ENCODE measurements around the gene ZNF556.
"Not testable (repeated sequence)": the region's sequence is repeated elsewhere in the genome, so short reads cannot be mapped to it uniquely, and the experiment has no call there.

ZNF556 gene

DNA sequence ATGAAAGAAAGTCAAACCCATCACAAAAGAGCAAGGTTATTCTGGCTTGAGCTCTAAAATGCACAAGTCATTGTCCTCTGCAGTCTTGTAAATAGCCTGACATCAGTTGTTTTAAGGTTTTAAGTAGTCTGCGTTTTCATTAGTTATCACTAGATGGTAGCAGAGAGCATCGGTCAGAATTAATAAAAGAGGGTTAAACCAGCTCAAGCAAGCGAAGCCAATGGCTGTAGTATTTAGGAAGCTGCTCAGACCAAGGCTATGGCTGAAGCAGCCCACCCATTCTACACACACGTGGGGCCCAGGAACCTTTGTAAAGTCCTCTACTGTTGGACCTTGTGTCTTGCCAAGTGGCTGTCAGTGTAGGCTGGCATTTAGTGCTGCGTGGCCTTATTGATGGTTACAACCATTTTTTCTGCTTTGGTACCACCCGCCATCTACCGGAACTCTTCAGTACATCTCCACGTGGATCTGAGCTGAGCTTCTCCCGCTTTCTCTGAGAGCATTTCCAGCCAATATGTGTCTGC, 20.3 kb downstream of the ZNF556 start:
- TF ChIP-seq, protein P1, sequence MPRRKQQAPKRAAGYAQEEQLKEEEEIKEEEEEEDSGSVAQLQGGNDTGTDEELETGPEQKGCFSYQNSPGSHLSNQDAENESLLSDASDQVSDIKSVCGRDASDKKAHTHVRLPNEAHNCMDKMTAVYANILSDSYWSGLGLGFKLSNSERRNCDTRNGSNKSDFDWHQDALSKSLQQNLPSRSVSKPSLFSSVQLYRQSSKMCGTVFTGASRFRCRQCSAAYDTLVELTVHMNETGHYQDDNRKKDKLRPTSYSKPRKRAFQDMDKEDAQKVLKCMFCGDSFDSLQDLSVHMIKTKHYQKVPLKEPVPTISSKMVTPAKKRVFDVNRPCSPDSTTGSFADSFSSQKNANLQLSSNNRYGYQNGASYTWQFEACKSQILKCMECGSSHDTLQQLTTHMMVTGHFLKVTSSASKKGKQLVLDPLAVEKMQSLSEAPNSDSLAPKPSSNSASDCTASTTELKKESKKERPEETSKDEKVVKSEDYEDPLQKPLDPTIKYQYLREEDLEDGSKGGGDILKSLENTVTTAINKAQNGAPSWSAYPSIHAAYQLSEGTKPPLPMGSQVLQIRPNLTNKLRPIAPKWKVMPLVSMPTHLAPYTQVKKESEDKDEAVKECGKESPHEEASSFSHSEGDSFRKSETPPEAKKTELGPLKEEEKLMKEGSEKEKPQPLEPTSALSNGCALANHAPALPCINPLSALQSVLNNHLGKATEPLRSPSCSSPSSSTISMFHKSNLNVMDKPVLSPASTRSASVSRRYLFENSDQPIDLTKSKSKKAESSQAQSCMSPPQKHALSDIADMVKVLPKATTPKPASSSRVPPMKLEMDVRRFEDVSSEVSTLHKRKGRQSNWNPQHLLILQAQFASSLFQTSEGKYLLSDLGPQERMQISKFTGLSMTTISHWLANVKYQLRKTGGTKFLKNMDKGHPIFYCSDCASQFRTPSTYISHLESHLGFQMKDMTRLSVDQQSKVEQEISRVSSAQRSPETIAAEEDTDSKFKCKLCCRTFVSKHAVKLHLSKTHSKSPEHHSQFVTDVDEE (CRISPR knock-in tag; IDR thresholded peaks at IDR 0.05) = no peak
- no peak for TF ChIP-seq GLIS3 (CRISPR knock-in tag; IDR thresholded peaks at IDR 0.05)
- no peak for TF ChIP-seq ESRRG (CRISPR knock-in tag; IDR thresholded peaks at IDR 0.05)
- TF ChIP-seq, protein P2, sequence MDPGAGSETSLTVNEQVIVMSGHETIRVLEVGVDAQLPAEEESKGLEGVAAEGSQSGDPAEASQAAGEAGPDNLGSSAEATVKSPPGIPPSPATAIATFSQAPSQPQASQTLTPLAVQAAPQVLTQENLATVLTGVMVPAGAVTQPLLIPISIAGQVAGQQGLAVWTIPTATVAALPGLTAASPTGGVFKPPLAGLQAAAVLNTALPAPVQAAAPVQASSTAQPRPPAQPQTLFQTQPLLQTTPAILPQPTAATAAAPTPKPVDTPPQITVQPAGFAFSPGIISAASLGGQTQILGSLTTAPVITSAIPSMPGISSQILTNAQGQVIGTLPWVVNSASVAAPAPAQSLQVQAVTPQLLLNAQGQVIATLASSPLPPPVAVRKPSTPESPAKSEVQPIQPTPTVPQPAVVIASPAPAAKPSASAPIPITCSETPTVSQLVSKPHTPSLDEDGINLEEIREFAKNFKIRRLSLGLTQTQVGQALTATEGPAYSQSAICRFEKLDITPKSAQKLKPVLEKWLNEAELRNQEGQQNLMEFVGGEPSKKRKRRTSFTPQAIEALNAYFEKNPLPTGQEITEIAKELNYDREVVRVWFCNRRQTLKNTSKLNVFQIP (CRISPR knock-in tag; IDR thresholded peaks at IDR 0.05; ENCODE audit: borderline replicate concordance, low read depth) = no peak
- no peak for TF ChIP-seq ISL1 (CRISPR knock-in tag; IDR thresholded peaks at IDR 0.05)
- TF ChIP-seq CSDC2 (CRISPR knock-in tag; IDR thresholded peaks at IDR 0.05) = no peak
- TF ChIP-seq BACH2 (CRISPR knock-in tag; IDR thresholded peaks at IDR 0.05; ENCODE audit: borderline replicate concordance) = no peak
- TF ChIP-seq, protein P3, sequence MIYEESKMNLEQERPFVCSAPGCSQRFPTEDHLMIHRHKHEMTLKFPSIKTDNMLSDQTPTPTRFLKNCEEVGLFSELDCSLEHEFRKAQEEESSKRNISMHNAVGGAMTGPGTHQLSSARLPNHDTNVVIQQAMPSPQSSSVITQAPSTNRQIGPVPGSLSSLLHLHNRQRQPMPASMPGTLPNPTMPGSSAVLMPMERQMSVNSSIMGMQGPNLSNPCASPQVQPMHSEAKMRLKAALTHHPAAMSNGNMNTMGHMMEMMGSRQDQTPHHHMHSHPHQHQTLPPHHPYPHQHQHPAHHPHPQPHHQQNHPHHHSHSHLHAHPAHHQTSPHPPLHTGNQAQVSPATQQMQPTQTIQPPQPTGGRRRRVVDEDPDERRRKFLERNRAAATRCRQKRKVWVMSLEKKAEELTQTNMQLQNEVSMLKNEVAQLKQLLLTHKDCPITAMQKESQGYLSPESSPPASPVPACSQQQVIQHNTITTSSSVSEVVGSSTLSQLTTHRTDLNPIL (CRISPR knock-in tag; IDR thresholded peaks at IDR 0.05; ENCODE audit: low read depth) = no peak
- TF ChIP-seq ZNF70 (CRISPR knock-in tag; IDR thresholded peaks at IDR 0.05) = no peak
- TF ChIP-seq ZNF565 (CRISPR knock-in tag; conservative IDR thresholded peaks at IDR 0.05; ENCODE audit: low read depth) = no peak
- TF ChIP-seq, protein P4, sequence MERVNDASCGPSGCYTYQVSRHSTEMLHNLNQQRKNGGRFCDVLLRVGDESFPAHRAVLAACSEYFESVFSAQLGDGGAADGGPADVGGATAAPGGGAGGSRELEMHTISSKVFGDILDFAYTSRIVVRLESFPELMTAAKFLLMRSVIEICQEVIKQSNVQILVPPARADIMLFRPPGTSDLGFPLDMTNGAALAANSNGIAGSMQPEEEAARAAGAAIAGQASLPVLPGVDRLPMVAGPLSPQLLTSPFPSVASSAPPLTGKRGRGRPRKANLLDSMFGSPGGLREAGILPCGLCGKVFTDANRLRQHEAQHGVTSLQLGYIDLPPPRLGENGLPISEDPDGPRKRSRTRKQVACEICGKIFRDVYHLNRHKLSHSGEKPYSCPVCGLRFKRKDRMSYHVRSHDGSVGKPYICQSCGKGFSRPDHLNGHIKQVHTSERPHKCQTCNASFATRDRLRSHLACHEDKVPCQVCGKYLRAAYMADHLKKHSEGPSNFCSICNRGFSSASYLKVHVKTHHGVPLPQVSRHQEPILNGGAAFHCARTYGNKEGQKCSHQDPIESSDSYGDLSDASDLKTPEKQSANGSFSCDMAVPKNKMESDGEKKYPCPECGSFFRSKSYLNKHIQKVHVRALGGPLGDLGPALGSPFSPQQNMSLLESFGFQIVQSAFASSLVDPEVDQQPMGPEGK (CRISPR knock-in tag; IDR thresholded peaks at IDR 0.05; ENCODE audit: borderline replicate concordance) = no peak
- no peak for TF ChIP-seq TOX (CRISPR knock-in tag; IDR thresholded peaks at IDR 0.05; ENCODE audit: borderline replicate concordance)
- no peak for TF ChIP-seq SNAI2 (CRISPR knock-in tag; IDR thresholded peaks at IDR 0.05)
- no peak for TF ChIP-seq PPARA (CRISPR knock-in tag; IDR thresholded peaks at IDR 0.05; ENCODE audit: borderline replicate concordance)
- TF ChIP-seq OSR1 (CRISPR knock-in tag; IDR thresholded peaks at IDR 0.05) = no peak
- ATAC-seq = peak; percentile 89

DNA sequence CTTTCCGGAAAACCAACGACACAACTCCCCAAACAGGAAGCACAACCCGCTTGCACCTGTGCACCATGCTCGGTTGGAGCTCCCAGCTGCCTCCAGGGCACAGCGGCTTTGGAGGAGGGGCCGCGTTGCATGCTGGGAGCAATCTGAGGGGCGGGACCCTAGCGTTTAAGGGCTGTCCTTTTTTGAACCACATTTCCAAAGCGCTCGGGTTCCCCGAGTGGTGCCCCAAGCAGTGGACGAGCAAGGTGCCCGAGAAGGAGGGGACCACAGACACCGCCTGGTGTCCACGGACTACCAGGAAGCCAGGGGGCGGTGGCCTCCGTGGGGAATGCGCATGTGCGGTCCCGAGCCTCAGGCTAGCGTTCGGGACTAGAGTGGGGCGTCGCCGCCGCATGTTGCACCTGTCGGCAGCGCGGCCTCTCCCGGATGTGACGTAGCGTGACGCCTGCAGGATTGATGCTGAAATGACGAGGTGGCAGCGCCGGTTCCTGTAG, 21.6 kb downstream of the ZNF556 start:
- ATAC-seq = no peak
- no peak for TF ChIP-seq ZC3H10 (CRISPR knock-in tag; IDR thresholded peaks at IDR 0.05)
- TF ChIP-seq ARNTL (CRISPR knock-in tag; IDR thresholded peaks at IDR 0.05; ENCODE audit: borderline replicate concordance, low read depth) = no peak
- no peak for TF ChIP-seq ESRRG (CRISPR knock-in tag; IDR thresholded peaks at IDR 0.05)
- no peak for TF ChIP-seq ZNF565 (CRISPR knock-in tag; conservative IDR thresholded peaks at IDR 0.05; ENCODE audit: low read depth)
- TF ChIP-seq ZNF70 (CRISPR knock-in tag; IDR thresholded peaks at IDR 0.05) = no peak
- TF ChIP-seq ZFP30 (CRISPR knock-in tag; IDR thresholded peaks at IDR 0.05) = no peak
- TF ChIP-seq, protein P5, sequence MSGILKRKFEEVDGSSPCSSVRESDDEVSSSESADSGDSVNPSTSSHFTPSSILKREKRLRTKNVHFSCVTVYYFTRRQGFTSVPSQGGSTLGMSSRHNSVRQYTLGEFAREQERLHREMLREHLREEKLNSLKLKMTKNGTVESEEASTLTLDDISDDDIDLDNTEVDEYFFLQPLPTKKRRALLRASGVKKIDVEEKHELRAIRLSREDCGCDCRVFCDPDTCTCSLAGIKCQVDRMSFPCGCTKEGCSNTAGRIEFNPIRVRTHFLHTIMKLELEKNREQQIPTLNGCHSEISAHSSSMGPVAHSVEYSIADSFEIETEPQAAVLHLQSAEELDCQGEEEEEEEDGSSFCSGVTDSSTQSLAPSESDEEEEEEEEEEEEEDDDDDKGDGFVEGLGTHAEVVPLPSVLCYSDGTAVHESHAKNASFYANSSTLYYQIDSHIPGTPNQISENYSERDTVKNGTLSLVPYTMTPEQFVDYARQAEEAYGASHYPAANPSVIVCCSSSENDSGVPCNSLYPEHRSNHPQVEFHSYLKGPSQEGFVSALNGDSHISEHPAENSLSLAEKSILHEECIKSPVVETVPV (CRISPR knock-in tag; IDR thresholded peaks at IDR 0.05) = no peak
- TF ChIP-seq, protein P1 (CRISPR knock-in tag; IDR thresholded peaks at IDR 0.05) = no peak
- no peak for TF ChIP-seq BACH2 (CRISPR knock-in tag; IDR thresholded peaks at IDR 0.05; ENCODE audit: borderline replicate concordance)
- TF ChIP-seq PPARA (CRISPR knock-in tag; IDR thresholded peaks at IDR 0.05; ENCODE audit: borderline replicate concordance) = no peak
- TF ChIP-seq TOX (CRISPR knock-in tag; IDR thresholded peaks at IDR 0.05; ENCODE audit: borderline replicate concordance) = no peak
- no peak for TF ChIP-seq TCF4 (CRISPR knock-in tag; IDR thresholded peaks at IDR 0.05; ENCODE audit: borderline replicate concordance)

DNA sequence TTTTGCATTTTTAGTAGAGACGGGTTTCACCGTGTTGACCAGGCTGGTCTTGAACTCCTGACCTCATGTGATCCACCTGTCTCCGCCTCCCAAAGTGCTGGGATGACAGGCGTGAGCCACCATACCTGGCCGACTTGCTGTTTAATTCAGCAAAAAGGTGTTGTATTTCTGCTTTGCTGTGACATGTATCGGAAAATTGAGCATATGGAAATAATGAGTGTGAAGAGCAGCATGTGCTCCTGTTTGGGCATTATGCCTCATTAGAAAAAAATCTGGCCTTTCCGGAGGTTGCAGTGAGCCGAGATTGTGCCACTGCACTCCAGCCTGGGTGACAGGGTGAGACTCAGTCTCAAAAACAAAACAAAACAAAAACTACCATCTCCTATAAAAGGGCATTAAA, 23.4 kb downstream of the ZNF556 start:
- ATAC-seq = not testable (repeated sequence)
